ENCODE data around the gene PLCH2. TPM values are rescaled to one million over a fixed set of nuclear protein-coding genes. Genes with fewer than 3 reads are reported as not detected.

The PLCH2 gene
- total RNA-seq, 1 donor from 2014 or later = under 0.01 TPM

DNA sequence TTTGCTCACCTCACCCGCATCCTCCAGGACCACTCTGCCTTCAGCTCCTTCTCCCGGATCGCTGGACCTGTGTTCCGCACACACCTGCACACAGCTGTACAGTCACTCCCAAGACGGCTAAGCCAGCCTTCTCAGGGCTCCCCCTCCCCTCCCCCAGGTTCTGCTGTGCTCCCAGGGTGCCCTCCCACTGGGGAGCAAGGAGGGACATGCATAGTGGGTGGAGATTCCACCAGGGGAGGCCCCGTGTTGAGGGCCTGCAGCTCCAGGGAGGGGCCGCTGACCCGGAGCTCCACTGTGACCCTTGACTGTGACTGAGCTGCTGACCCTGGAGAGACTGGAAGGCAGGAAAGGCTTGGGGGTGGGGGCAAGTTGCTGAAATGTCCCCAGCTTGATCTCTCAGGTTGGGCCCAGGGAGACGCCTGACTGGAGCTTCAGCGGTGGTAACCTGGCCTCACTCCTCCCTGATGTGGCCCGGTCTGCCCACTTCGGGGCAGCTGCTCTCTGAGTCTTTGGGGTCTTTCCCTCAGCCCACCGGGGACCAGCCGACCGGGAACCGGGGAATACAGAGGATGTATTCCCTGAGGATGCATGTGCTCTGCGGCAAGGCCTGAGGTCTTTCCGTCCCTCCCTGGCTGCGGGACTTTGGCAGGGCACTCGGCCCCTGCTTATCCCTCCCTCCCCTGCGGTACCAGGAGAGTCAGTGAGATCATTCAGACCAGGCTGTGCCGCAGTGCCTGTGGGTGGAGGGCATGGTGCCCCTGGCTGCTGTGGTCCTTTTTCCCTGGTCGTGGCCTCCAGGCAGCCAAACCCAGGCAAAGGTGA, 28.6 kb upstream of the PLCH2 start:
- Histone ChIP-seq H3K4me3 (ENCODE audit: low read length in 3 of 3) (no peak overlapping the region), H3K27ac (ENCODE audit: low read depth, low read length) (no peak overlapping the region), H3K27me3 (ENCODE audit: control insufficient read depth in 3 of 3, insufficient read depth in 3 of 3, low read length in 3 of 3) (peaks cover 67 to 73% (median 67%) of the 10 kb centered on the region in 3 donors), H3K4me1 (ENCODE audit: control insufficient read depth in 3 of 3, insufficient read depth in 3 of 3, low read length in 3 of 3) (peaks cover 0 to 2% (median 0%) of the 10 kb centered on the region in 3 donors), H3K36me3 (ENCODE audit: control insufficient read depth in 3 of 3, insufficient read depth in 3 of 3, low read length in 3 of 3) (no peaks in the 10 kb centered on the region), H3K9me3 (ENCODE audit: control insufficient read depth in 3 of 3, low read length in 3 of 3) (no peaks in the 10 kb centered on the region), H3K9ac (ENCODE audit: low read depth in 1 of 3, low read length in 3 of 3) (no peak overlapping the region)

DNA sequence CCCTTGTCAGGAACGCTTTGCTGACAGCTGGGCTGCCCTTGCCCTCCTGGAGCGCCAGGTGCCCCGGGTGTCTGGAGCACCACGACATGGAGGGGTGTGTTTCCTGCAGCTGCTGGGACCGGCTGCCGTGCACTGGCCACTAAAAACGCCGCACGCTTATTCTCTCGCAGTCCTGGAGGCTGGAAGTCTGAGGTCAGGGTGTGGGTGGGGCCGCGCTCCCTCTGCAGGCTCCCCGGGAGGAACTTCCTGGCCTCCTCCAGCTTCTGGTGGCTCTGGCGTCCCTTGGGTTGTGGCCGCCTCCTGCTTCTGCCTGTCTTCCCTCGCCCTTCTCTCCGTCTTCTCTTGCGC, 28.0 kb upstream of the PLCH2 start:
- no peak overlapping the region for H3K9ac ChIP-seq (ENCODE audit: low read depth in 1 of 3, low read length in 3 of 3)
- H3K4me3 ChIP-seq (ENCODE audit: low read length in 3 of 3) = no peak overlapping the region
- H3K9me3 ChIP-seq (ENCODE audit: control insufficient read depth in 3 of 3, low read length in 3 of 3) = no peaks in the 10 kb centered on the region
- no peaks in the 10 kb centered on the region for H3K4me1 ChIP-seq (ENCODE audit: control insufficient read depth in 3 of 3, insufficient read depth in 3 of 3, low read length in 3 of 3)
- peaks cover 65 to 73% (median 67%) of the 10 kb centered on the region in 3 donors for H3K27me3 ChIP-seq (ENCODE audit: control insufficient read depth in 3 of 3, insufficient read depth in 3 of 3, low read length in 3 of 3)
- no peaks in the 10 kb centered on the region for H3K36me3 ChIP-seq (ENCODE audit: control insufficient read depth in 3 of 3, insufficient read depth in 3 of 3, low read length in 3 of 3)
- H3K27ac ChIP-seq (ENCODE audit: low read depth, low read length) = no peak overlapping the region

- no peak overlapping the region for H3K27ac ChIP-seq (ENCODE audit: low read depth, low read length)
These were observed 26.2 kb upstream of the PLCH2 start for GRCh38 chr1:2449636-2450454.

GRCh38 chr1:2451741-2452140, 24.3 kb upstream of the PLCH2 start:
- no peak overlapping the region for H3K4me3 ChIP-seq (ENCODE audit: low read length in 3 of 3)
- peaks cover 44 to 64% (median 63%) of the 10 kb centered on the region in 3 donors for H3K27me3 ChIP-seq (ENCODE audit: control insufficient read depth in 3 of 3, insufficient read depth in 3 of 3, low read length in 3 of 3)
- no peaks in the 10 kb centered on the region for H3K9me3 ChIP-seq (ENCODE audit: control insufficient read depth in 3 of 3, low read length in 3 of 3)
- no peaks in the 10 kb centered on the region for H3K36me3 ChIP-seq (ENCODE audit: control insufficient read depth in 3 of 3, insufficient read depth in 3 of 3, low read length in 3 of 3)
- no peak overlapping the region for H3K9ac ChIP-seq (ENCODE audit: low read depth in 1 of 3, low read length in 3 of 3)
- H3K27ac ChIP-seq (ENCODE audit: low read depth, low read length) = no peak overlapping the region
- no peaks in the 10 kb centered on the region for H3K4me1 ChIP-seq (ENCODE audit: control insufficient read depth in 3 of 3, insufficient read depth in 3 of 3, low read length in 3 of 3)

More at GRCh38 chr1:2449636-2450454, 26.2 kb upstream of the PLCH2 start:
- Histone ChIP-seq H3K27me3 (ENCODE audit: control insufficient read depth in 3 of 3, insufficient read depth in 3 of 3, low read length in 3 of 3) (peaks cover 57 to 77% (median 69%) of the 10 kb centered on the region in 3 donors), H3K9ac (ENCODE audit: low read depth in 1 of 3, low read length in 3 of 3) (no peak overlapping the region), H3K36me3 (ENCODE audit: control insufficient read depth in 3 of 3, insufficient read depth in 3 of 3, low read length in 3 of 3) (no peaks in the 10 kb centered on the region), H3K4me1 (ENCODE audit: control insufficient read depth in 3 of 3, insufficient read depth in 3 of 3, low read length in 3 of 3) (no peaks in the 10 kb centered on the region), H3K9me3 (ENCODE audit: control insufficient read depth in 3 of 3, low read length in 3 of 3) (no peaks in the 10 kb centered on the region), H3K4me3 (ENCODE audit: low read length in 3 of 3) (no peak overlapping the region)

- H3K9me3 ChIP-seq (ENCODE audit: control insufficient read depth in 3 of 3, low read length in 3 of 3) = no peaks in the 10 kb centered on the region
- no peak overlapping the region for H3K9ac ChIP-seq (ENCODE audit: low read depth in 1 of 3, low read length in 3 of 3)
- no peaks in the 10 kb centered on the region for H3K36me3 ChIP-seq (ENCODE audit: control insufficient read depth in 3 of 3, insufficient read depth in 3 of 3, low read length in 3 of 3)
- no peak overlapping the region for H3K27ac ChIP-seq (ENCODE audit: low read depth, low read length)
- H3K27me3 ChIP-seq (ENCODE audit: control insufficient read depth in 3 of 3, insufficient read depth in 3 of 3, low read length in 3 of 3) = peaks cover 39 to 64% (median 57%) of the 10 kb centered on the region in 3 donors
- H3K4me3 ChIP-seq (ENCODE audit: low read length in 3 of 3) = no peak overlapping the region
- no peaks in the 10 kb centered on the region for H3K4me1 ChIP-seq (ENCODE audit: control insufficient read depth in 3 of 3, insufficient read depth in 3 of 3, low read length in 3 of 3)
These were observed 23.7 kb upstream of the PLCH2 start for GRCh38 chr1:2452201-2452931.

DNA sequence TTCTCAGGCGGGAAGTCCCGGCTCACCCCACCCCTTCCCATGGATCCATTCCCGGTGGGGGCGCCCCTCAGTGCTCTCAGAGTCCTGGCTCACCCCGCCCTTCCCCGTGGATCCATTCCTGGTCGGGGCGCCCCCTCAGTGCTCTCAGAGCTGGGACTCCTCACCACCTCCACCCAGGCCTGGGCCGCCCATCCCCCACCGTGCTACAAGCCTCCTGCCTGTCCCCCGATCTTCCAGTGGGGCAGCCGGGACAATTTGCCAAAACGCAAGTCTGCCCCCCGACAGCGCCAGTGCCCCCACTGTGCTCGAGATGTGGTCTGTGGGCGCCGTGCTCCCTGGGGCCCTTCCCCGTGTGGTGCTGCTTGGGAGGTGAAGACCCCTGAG, 23.2 kb upstream of the PLCH2 start:
- Histone ChIP-seq H3K27ac (ENCODE audit: low read depth, low read length) (no peak overlapping the region), H3K4me3 (ENCODE audit: low read length in 3 of 3) (no peak overlapping the region), H3K36me3 (ENCODE audit: control insufficient read depth in 3 of 3, insufficient read depth in 3 of 3, low read length in 3 of 3) (no peaks in the 10 kb centered on the region), H3K9me3 (ENCODE audit: control insufficient read depth in 3 of 3, low read length in 3 of 3) (no peaks in the 10 kb centered on the region), H3K4me1 (ENCODE audit: control insufficient read depth in 3 of 3, insufficient read depth in 3 of 3, low read length in 3 of 3) (no peaks in the 10 kb centered on the region), H3K27me3 (ENCODE audit: control insufficient read depth in 3 of 3, insufficient read depth in 3 of 3, low read length in 3 of 3) (peaks cover 33 to 61% (median 51%) of the 10 kb centered on the region in 3 donors), H3K9ac (ENCODE audit: low read depth in 1 of 3, low read length in 3 of 3) (no peak overlapping the region)

DNA sequence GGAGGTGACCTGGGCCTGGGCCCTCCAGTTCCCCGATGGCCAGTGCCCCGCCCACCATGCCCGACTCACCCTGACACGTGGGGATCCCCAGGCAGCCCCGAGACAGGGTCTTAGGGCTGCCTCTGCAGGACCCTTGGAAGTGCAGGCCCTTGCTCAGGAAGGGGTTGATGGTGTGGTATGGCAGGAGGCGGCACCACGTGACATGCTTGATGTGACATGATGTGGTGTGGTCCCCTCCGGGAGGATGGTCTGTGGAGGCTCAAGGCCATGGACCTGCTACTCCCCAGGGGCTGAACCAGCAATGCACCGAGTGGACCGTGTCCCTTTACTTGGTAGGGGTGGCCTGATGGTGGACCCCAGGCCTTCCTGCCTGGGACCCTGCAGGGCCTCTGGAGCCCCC, 21.9 kb upstream of the PLCH2 start:
- no peaks in the 10 kb centered on the region for H3K4me1 ChIP-seq (ENCODE audit: control insufficient read depth in 3 of 3, insufficient read depth in 3 of 3, low read length in 3 of 3)
- H3K4me3 ChIP-seq (ENCODE audit: low read length in 3 of 3) = no peak overlapping the region
- no peaks in the 10 kb centered on the region for H3K9me3 ChIP-seq (ENCODE audit: control insufficient read depth in 3 of 3, low read length in 3 of 3)
- H3K27me3 ChIP-seq (ENCODE audit: control insufficient read depth in 3 of 3, insufficient read depth in 3 of 3, low read length in 3 of 3) = peaks cover 28 to 59% (median 49%) of the 10 kb centered on the region in 3 donors
- no peaks in the 10 kb centered on the region for H3K36me3 ChIP-seq (ENCODE audit: control insufficient read depth in 3 of 3, insufficient read depth in 3 of 3, low read length in 3 of 3)
- H3K27ac ChIP-seq (ENCODE audit: low read depth, low read length) = no peak overlapping the region
- H3K9ac ChIP-seq (ENCODE audit: low read depth in 1 of 3, low read length in 3 of 3) = no peak overlapping the region

- Histone ChIP-seq H3K9ac (ENCODE audit: low read depth in 1 of 3, low read length in 3 of 3) (no peak overlapping the region), H3K4me3 (ENCODE audit: low read length in 3 of 3) (no peak overlapping the region), H3K27ac (ENCODE audit: low read depth, low read length) (no peak overlapping the region), H3K27me3 (ENCODE audit: control insufficient read depth in 3 of 3, insufficient read depth in 3 of 3, low read length in 3 of 3) (peaks cover 22 to 59% (median 46%) of the 10 kb centered on the region in 3 donors), H3K4me1 (ENCODE audit: control insufficient read depth in 3 of 3, insufficient read depth in 3 of 3, low read length in 3 of 3) (peaks cover 0 to 11% (median 7%) of the 10 kb centered on the region in 3 donors), H3K9me3 (ENCODE audit: control insufficient read depth in 3 of 3, low read length in 3 of 3) (no peaks in the 10 kb centered on the region), H3K36me3 (ENCODE audit: control insufficient read depth in 3 of 3, insufficient read depth in 3 of 3, low read length in 3 of 3) (no peaks in the 10 kb centered on the region)
These were observed 20.3 kb upstream of the PLCH2 start for GRCh38 chr1:2455757-2456156.

- Histone ChIP-seq H3K36me3 (ENCODE audit: control insufficient read depth in 3 of 3, insufficient read depth in 3 of 3, low read length in 3 of 3) (no peaks in the 10 kb centered on the region), H3K4me1 (ENCODE audit: control insufficient read depth in 3 of 3, insufficient read depth in 3 of 3, low read length in 3 of 3) (peaks cover 0 to 21% (median 16%) of the 10 kb centered on the region in 3 donors), H3K27ac (ENCODE audit: low read depth, low read length) (no peak overlapping the region), H3K9me3 (ENCODE audit: control insufficient read depth in 3 of 3, low read length in 3 of 3) (no peaks in the 10 kb centered on the region), H3K27me3 (ENCODE audit: control insufficient read depth in 3 of 3, insufficient read depth in 3 of 3, low read length in 3 of 3) (peaks cover 10 to 63% (median 42%) of the 10 kb centered on the region in 3 donors), H3K9ac (ENCODE audit: low read depth in 1 of 3, low read length in 3 of 3) (no peak overlapping the region), H3K4me3 (ENCODE audit: low read length in 3 of 3) (no peak overlapping the region)
These were observed 18.6 kb upstream of the PLCH2 start for GRCh38 chr1:2457444-2457843.

Measured in skeletal muscle tissue (tissue), 4 donors.